ENCODE data around the gene MYO5C.
"Not testable (repeated sequence)": the region's sequence is repeated elsewhere in the genome, so short reads cannot be mapped to it uniquely, and the experiment has no call there.

The MYO5C gene

GRCh38 chr15:52170199-52170598 lies 125.4 kb downstream of the MYO5C start:
- not testable (repeated sequence) for DNase-seq (ENCODE audit: low spot score)

GRCh38 chr15:52165494-52166131 lies 130.0 kb downstream of the MYO5C start:
- DNase-seq (ENCODE audit: low spot score) = not testable (repeated sequence)

GRCh38 chr15:52164631-52165265 lies 130.9 kb downstream of the MYO5C start:
- DNase-seq (ENCODE audit: low spot score) = no peak

- DNase-seq (ENCODE audit: low spot score) = no peak
Measured at GRCh38 chr15:52163321-52164190, 132.0 kb downstream of the MYO5C start.

- no peak for DNase-seq (ENCODE audit: low spot score)
Measured at GRCh38 chr15:52162876-52163275, 132.7 kb downstream of the MYO5C start.

- no peak for DNase-seq (ENCODE audit: low spot score)
Measured at GRCh38 chr15:52162260-52162659, 133.3 kb downstream of the MYO5C start.

GRCh38 chr15:52161406-52161966 lies 134.1 kb downstream of the MYO5C start:
- no peak for DNase-seq (ENCODE audit: low spot score)

GRCh38 chr15:52159645-52160044 lies 136.0 kb downstream of the MYO5C start:
- no peak for DNase-seq (ENCODE audit: low spot score)

- no peak for DNase-seq (ENCODE audit: low spot score)
Measured at GRCh38 chr15:52158084-52158765, 137.4 kb downstream of the MYO5C start.

GRCh38 chr15:52155878-52156277 lies 139.7 kb downstream of the MYO5C start:
- DNase-seq (ENCODE audit: low spot score) = no peak

- no peak for DNase-seq (ENCODE audit: low spot score)
Measured at GRCh38 chr15:52154896-52155865, 140.4 kb downstream of the MYO5C start.

- DNase-seq (ENCODE audit: low spot score) = no peak
Measured at GRCh38 chr15:52153900-52154895, 141.4 kb downstream of the MYO5C start.

- DNase-seq (ENCODE audit: low spot score) = no peak
Measured at GRCh38 chr15:52151353-52151752, 144.3 kb downstream of the MYO5C start.

GRCh38 chr15:52150871-52151270 lies 144.7 kb downstream of the MYO5C start:
- no peak for DNase-seq (ENCODE audit: low spot score)

- DNase-seq (ENCODE audit: low spot score) = no peak
Measured at GRCh38 chr15:52150043-52150825, 145.4 kb downstream of the MYO5C start.

- DNase-seq (ENCODE audit: low spot score) = no peak
Measured at GRCh38 chr15:52148403-52148802, 147.2 kb downstream of the MYO5C start.

- DNase-seq (ENCODE audit: low spot score) = no peak
Measured at GRCh38 chr15:52146776-52147175, 148.8 kb downstream of the MYO5C start.

GRCh38 chr15:52146261-52146660 lies 149.3 kb downstream of the MYO5C start:
- DNase-seq (ENCODE audit: low spot score) = no peak

All from AG20443 (cell line).